Measurements from ENCODE around the gene PPP6R2.

DNA sequence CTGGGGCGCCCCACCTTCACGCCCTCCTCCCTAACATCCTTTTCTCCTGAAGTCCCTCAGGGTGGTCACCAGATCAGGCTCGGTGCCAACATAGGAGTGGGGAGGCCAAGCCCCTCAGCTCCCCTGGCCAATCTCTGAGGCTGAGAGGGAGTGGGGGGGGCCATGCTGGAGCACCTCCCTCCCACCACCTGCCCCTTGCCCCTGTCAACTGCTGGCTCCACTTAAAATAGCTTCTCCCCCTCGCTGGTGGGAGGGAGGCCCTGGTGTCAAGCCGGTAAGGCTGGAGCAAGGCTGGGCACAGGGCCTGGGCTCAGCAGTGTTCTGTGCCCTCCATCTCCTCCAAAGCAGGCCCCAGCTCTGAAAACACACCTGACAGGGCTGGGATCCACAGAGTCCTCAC, 40.6 kb upstream of the PPP6R2 start:
- TF ChIP-seq, protein P1, sequence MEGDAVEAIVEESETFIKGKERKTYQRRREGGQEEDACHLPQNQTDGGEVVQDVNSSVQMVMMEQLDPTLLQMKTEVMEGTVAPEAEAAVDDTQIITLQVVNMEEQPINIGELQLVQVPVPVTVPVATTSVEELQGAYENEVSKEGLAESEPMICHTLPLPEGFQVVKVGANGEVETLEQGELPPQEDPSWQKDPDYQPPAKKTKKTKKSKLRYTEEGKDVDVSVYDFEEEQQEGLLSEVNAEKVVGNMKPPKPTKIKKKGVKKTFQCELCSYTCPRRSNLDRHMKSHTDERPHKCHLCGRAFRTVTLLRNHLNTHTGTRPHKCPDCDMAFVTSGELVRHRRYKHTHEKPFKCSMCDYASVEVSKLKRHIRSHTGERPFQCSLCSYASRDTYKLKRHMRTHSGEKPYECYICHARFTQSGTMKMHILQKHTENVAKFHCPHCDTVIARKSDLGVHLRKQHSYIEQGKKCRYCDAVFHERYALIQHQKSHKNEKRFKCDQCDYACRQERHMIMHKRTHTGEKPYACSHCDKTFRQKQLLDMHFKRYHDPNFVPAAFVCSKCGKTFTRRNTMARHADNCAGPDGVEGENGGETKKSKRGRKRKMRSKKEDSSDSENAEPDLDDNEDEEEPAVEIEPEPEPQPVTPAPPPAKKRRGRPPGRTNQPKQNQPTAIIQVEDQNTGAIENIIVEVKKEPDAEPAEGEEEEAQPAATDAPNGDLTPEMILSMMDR (IDR thresholded peaks at IDR 0.05; ENCODE audit: low read length), result no peak
- no peak for TF ChIP-seq EZH2 (IDR thresholded peaks at IDR 0.05; ENCODE audit: borderline replicate concordance, low read length)

Data from OCI-LY1 (cell line).